Measurements from ENCODE around the gene UNC13C. TPM values are rescaled to one million over a fixed set of nuclear protein-coding genes. Genes with fewer than 3 reads are reported as not detected.

UNC13C gene
- total and polyA plus RNA-seq, 10 of the 15 experiments (the other 5 are each of a cell fraction or from before 2014, with no cell fraction given), result 9.9 to 81.3 (median 25.0) TPM

DNA sequence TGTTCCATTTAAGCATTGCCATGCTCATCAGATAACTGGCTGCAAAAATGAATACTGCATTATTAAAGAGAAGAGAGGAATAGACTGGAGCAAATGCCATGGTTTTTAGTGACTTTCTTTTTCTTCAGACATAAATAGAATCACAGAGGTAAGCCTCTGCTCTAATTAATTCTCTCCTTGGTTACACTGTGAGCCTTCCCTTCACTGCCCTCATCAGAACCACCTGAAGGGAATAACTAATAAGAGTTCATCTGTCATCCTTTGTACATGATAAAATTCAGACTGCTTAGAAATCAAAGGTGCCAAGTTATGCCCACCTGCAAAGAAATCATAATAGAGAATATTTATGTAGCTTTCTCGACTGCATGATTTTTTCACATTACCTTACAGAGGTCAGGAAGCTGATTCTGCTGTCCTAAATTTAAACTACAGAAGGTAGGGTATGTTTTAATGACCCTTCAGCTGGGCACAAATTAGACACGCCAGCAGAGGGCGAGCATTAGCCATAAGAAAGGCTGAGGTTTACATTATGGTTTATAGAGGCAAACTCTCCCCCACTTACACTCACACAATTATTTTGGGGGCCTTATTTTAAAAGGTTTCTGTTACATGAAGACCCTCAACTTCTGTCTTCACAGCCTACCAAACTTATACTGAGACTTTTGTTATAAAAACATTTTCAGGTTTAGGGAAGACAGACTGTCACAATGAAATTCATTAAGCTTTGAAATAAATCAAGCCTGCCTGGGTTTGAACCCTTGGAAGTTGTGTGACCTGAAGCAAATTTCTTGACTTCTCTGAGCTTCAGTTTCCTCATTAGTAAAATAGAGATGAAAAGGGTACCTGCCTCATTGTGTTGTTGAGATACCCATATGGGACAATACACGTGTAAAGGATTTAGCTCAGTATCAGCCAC lies 15.3 kb upstream of the UNC13C start:
- 6% methylated on average over 4 of the region's 4 CpGs for WGBS (ENCODE audit: insufficient coverage, insufficient replicate concordance, low lambda C conversion rate, missing lambda C conversion rate)
- H3K4me2 ChIP-seq (ENCODE audit: control insufficient read depth, insufficient read depth), result no peak overlapping the region
- ChIA-PET RAD21 (ENCODE audit: unreplicated experiment) (interaction anchor here (0.6 to 2.5 kb wide), 32 partner anchors 9 to 1477 kb away, joined by 3 to 32 read pairs (median 4); partner anchors contain the start of genes RSL24D1 and UNC13C), SMC1A (ENCODE audit: uncharacterized antibody, unreplicated experiment) (interaction anchor here (0.6 to 5.6 kb wide), 45 partner anchors 8 to 1476 kb away, joined by 3 to 66 read pairs (median 3); partner anchors contain the start of genes RSL24D1 and UNC13C), POLR2A (no interaction called here), CTCF (interaction anchor here (0.6 to 4.1 kb wide), 59 partner anchors 9 to 1476 kb away, joined by 3 to 65 read pairs (median 4); partner anchors contain the start of genes RSL24D1 and UNC13C)
- H3K27me3 ChIP-seq (replicated peaks in 1 of 2; ENCODE audit: control insufficient read depth in 2 of 2, insufficient read depth in 2 of 2, low read length in 1 of 2), result no peaks in the 10 kb centered on the region
- H3K27ac ChIP-seq (ENCODE audit: control insufficient read depth, insufficient read depth), result no peak overlapping the region
- no peaks in the 10 kb centered on the region for H3K4me1 ChIP-seq (ENCODE audit: control insufficient read depth, insufficient read depth, low read length)
- in situ Hi-C loops (cut with MboI) (loop anchor here (10.0 to 25.0 kb wide), 2 partner anchors 1202 to 1474 kb away; no protein-coding TSS in a partner anchor), intact Hi-C loops (cut with micrococcal nuclease; ENCODE audit: unreplicated experiment) (loop anchor here (1.0 to 10.0 kb wide), 5 partner anchors 554 to 1472 kb away; partner anchors contain the start of gene RAB27A)
- TF ChIP-seq MTA2 (IDR thresholded peaks at IDR 0.05; ENCODE audit: low read depth), result no peak
- no peak for TF ChIP-seq CHD4 (IDR thresholded peaks at IDR 0.05)
- peak; percentile 67; the same call in 1 of the 2 replicates for TF ChIP-seq SMC3 (IDR thresholded peaks at IDR 0.05; ENCODE audit: borderline replicate concordance, low read length)
- peak; percentile 68 for TF ChIP-seq RAD21 (IDR thresholded peaks at IDR 0.05; ENCODE audit: insufficient read depth, low read depth, low read length)
- TF ChIP-seq ZNF24 (IDR thresholded peaks at IDR 0.05), result no peak
- TF ChIP-seq, protein P1, sequence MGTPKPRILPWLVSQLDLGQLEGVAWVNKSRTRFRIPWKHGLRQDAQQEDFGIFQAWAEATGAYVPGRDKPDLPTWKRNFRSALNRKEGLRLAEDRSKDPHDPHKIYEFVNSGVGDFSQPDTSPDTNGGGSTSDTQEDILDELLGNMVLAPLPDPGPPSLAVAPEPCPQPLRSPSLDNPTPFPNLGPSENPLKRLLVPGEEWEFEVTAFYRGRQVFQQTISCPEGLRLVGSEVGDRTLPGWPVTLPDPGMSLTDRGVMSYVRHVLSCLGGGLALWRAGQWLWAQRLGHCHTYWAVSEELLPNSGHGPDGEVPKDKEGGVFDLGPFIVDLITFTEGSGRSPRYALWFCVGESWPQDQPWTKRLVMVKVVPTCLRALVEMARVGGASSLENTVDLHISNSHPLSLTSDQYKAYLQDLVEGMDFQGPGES (IDR thresholded peaks at IDR 0.05), result no peak
- TF ChIP-seq, protein P2, sequence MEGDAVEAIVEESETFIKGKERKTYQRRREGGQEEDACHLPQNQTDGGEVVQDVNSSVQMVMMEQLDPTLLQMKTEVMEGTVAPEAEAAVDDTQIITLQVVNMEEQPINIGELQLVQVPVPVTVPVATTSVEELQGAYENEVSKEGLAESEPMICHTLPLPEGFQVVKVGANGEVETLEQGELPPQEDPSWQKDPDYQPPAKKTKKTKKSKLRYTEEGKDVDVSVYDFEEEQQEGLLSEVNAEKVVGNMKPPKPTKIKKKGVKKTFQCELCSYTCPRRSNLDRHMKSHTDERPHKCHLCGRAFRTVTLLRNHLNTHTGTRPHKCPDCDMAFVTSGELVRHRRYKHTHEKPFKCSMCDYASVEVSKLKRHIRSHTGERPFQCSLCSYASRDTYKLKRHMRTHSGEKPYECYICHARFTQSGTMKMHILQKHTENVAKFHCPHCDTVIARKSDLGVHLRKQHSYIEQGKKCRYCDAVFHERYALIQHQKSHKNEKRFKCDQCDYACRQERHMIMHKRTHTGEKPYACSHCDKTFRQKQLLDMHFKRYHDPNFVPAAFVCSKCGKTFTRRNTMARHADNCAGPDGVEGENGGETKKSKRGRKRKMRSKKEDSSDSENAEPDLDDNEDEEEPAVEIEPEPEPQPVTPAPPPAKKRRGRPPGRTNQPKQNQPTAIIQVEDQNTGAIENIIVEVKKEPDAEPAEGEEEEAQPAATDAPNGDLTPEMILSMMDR (IDR thresholded peaks at IDR 0.05 in 2 of 3, conservative IDR thresholded peaks at IDR 0.05 in 1 of 3; ENCODE audit: control insufficient read depth in 2 of 3, extremely low read depth in 1 of 3, insufficient read depth in 1 of 3, low read depth in 3 of 3, low read length in 3 of 3), result peak; percentile 42 to 70 (median 61)
- no peak for TF ChIP-seq NFXL1 (IDR thresholded peaks at IDR 0.05; ENCODE audit: borderline replicate concordance)
- no peak overlapping the region for H3K9ac ChIP-seq (ENCODE audit: control insufficient read depth, insufficient read depth, low read length)
- FAIRE-seq, result peak; percentile 13
- peak; percentile 94 for ATAC-seq
- no TSS peak for BruUV-seq (replicated peaks)
- DNase-seq (ENCODE audit: low read depth, low spot score), result no peak
- H3K79me2 ChIP-seq (ENCODE audit: control insufficient read depth, insufficient read depth, low read length), result no peaks in the 10 kb centered on the region
- no peak overlapping the region for H2AFZ ChIP-seq (ENCODE audit: control insufficient read depth, low read depth, low read length)
- no peak overlapping the region for H3K4me3 ChIP-seq
- H3K36me3 ChIP-seq (ENCODE audit: control insufficient read depth in 2 of 2, insufficient read depth in 2 of 2, low read length in 1 of 2), result no peaks in the 10 kb centered on the region
- H4K20me1 ChIP-seq (ENCODE audit: control insufficient read depth, insufficient read depth), result no peaks in the 10 kb centered on the region
- H3K9me3 ChIP-seq (replicated peaks; ENCODE audit: control insufficient read depth, insufficient read depth, low read length), result no peaks in the 10 kb centered on the region

Data from GM12878 (cell line).